ENCODE results near the gene PRSS3.
"Not testable (repeated sequence)": the region's sequence is repeated elsewhere in the genome, so short reads cannot be mapped to it uniquely, and the experiment has no call there.

PRSS3 gene

DNA sequence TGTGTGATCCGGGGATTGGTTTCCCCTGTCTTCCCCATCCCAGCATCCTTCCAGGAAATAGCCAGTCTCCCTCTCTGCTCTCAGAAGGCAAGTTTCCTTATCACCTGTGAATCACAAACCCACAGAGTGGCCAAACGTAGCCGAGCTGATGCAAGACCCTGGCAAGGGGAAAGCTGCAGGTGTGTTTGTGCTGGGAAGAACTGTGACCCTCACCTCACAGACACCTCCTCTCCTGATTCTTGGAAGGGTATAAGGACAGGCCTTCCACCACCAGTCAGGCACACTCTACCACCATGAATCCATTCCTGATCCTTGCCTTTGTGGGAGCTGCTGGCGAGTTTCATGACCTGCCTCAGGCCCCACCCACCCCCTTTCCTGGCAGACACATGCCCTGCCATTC lies at the start of gene PRSS3:
TSS of gene PRSS3 (plus strand) at position 281 of the 400 bp plus-strand sequence. CDS start at position 294, 13 bp downstream.
- Mint-ChIP-seq H3K36me3 (no peaks in the 10 kb centered on the region), H3K27ac (peak within 1 kb of the TSS; percentile 5), H3K4me3 (no peak within 1 kb of the TSS), H3K9me3 (no peaks in the 10 kb centered on the region), H3K4me1 (no peaks in the 10 kb centered on the region)
- DNase-seq (ENCODE audit: low spot score in 2 of 2) (no peak), ATAC-seq (no peak)

DNA sequence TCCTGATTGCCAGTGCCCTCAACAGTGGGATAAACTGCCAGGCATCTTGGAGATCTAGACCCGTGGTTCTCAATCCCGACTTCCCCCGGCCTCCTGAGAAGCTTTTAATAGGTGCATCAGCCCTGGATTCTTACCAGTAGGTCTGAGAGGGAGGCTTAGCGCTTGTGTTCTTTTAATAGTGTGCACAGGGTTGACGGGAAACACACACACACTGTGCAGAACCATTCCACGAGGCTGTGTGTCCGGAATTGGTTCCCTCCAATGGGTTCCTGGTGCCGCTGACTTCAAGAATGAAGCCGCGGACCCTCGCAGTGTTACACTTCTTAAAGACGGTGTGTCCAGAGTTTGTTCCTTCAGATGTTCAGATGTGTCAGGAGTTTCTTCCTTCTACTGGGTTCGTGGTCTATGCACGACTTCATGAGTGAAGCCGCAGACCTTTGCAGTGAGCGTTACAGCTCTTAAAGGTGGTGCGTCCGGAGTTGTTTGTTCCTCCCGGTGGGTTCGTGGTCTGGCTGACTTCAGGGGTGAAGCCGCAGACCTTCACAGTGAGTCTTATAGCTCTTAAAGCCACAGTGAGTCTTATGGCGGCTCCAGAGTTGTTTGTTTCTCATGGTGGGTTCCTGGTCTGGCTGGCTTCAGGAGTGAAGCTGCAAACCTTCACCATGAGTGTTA lies 46.6 kb upstream of the PRSS3 start:
- H3K27ac Mint-ChIP-seq: peak overlapping the region; percentile 70
- no peaks in the 10 kb centered on the region for H3K9me3 Mint-ChIP-seq
- DNase-seq (ENCODE audit: low spot score in 2 of 2): peak; percentile 20 to 71
- no peaks in the 10 kb centered on the region for H3K36me3 Mint-ChIP-seq
- H3K4me1 Mint-ChIP-seq: peaks cover 36% of the 10 kb centered on the region
- peak overlapping the region; percentile 79 for H3K4me3 Mint-ChIP-seq
- peak; percentile 88 for ATAC-seq

DNA sequence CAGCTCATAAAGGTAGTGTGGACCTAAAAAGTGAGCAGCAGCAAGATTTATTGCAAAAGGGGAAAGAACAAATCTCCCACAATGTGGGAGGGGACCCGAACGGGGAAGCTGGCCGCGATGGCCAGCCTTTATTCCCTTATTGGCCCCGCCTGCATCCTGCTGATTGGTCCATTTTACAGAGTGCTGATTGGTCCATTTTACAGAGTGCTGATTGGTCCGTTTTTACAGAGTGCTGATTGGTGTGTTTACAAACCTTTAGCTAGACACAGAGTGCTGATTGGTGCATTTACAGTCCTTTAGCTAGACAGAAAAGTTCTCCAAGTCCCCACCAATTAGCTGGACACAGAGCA lies 46.1 kb upstream of the PRSS3 start:
- peaks cover 36% of the 10 kb centered on the region for H3K4me1 Mint-ChIP-seq
- peak; percentile 80 for ATAC-seq
- peak overlapping the region; percentile 70 for H3K27ac Mint-ChIP-seq
- H3K36me3 Mint-ChIP-seq, H3K9me3 Mint-ChIP-seq: not testable (repeated sequence)
- DNase-seq (ENCODE audit: low spot score in 2 of 2): peak in 1 of 2 donors; percentile 16
- peak overlapping the region; percentile 79 for H3K4me3 Mint-ChIP-seq

DNA sequence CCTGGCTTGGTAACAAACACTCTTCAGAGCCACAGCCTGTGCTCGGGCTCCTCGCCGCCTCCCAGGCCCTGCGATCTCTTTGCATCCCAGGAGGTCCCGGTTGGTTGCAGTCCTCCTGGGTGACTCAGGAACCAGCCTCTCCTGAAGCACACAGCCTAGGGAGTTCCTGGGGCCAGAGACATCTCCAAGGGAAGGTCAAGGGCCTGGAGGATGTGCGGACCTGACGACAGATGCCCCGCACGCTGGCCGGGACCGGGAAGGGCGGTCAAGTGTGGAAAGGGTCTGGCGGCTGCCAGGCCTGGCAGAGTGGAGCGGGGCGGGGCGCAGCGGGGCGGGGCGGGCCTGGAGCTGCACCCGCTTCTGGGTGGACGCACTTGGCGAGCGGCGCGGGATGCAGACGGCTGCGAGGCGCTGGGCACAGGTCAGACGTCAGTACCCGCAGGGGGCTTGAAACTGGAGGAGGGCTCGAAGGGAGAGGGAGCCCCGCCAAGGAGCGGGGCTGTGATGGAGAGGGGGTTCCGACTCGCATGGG lies 45.0 kb upstream of the PRSS3 start:
- no peak for DNase-seq (ENCODE audit: low spot score in 2 of 2)
- Mint-ChIP-seq H3K4me1 (peaks cover 36% of the 10 kb centered on the region), H3K36me3 (no peaks in the 10 kb centered on the region), H3K4me3 (peak overlapping the region; percentile 79), H3K27ac (no peak overlapping the region), H3K9me3 (no peaks in the 10 kb centered on the region)
- ATAC-seq: no peak

DNA sequence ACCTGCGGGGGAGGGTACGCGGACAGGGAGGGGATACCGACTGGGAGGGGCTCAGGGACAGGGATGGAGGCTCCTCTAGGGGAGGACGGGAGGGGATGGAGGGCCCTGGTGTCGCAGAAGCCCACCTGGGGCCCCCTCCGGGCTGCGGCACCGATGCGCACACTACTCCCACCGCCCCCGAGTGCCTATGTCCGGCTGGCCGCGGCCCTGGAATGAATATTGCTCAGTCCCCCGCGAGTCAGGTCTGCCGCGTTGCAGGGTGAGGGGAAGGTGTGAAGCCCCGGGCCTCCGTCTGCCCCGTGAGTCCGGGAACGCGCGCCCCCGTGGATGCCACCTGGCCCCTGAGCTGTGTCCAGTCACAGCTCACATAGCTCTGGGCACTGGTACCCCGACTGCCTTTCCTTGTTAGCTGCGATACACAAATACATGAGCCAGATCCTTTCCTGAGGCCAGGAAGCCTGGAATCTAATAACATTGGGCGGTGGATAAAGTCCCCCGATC lies 44.5 kb upstream of the PRSS3 start:
- no peaks in the 10 kb centered on the region for H3K9me3 Mint-ChIP-seq
- no peaks in the 10 kb centered on the region for H3K36me3 Mint-ChIP-seq
- H3K4me1 Mint-ChIP-seq: peaks cover 36% of the 10 kb centered on the region
- H3K27ac Mint-ChIP-seq: no peak overlapping the region
- ATAC-seq: no peak
- DNase-seq (ENCODE audit: low spot score in 2 of 2): no peak
- H3K4me3 Mint-ChIP-seq: peak overlapping the region; percentile 79

DNA sequence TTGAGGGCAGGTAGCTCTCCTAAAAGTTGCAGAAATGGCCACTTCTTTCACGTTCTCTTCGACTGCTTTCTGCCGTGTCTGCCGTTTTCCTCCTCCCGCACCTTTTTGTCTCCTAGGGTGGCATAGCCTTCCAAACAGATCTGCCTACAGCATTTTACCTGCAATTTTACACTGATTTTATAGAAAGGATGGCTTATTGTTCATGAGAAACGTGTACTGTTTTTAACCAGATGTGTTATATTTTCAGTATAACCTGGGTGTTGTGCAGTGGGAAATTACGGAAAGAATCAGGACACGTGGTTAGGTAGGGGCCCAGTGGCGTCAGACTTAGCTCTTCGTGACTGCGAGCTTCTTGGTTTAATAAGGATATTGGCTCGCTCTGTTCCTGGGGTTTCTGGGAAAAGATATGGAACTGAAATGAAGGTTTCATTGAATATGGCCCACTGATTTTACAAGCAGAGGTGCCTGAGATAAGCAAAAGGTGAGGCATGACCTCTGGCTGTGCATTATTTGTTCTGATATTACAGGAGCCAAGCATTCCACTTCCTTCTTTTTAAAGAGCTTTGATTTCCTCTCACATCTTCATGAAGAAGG lies 43.7 kb upstream of the PRSS3 start:
- Mint-ChIP-seq H3K4me3 (peak overlapping the region; percentile 79), H3K9me3 (no peaks in the 10 kb centered on the region), H3K27ac (no peak overlapping the region), H3K36me3 (no peaks in the 10 kb centered on the region), H3K4me1 (peaks cover 36% of the 10 kb centered on the region)
- DNase-seq (ENCODE audit: low spot score in 2 of 2): no peak
- ATAC-seq: no peak

DNA sequence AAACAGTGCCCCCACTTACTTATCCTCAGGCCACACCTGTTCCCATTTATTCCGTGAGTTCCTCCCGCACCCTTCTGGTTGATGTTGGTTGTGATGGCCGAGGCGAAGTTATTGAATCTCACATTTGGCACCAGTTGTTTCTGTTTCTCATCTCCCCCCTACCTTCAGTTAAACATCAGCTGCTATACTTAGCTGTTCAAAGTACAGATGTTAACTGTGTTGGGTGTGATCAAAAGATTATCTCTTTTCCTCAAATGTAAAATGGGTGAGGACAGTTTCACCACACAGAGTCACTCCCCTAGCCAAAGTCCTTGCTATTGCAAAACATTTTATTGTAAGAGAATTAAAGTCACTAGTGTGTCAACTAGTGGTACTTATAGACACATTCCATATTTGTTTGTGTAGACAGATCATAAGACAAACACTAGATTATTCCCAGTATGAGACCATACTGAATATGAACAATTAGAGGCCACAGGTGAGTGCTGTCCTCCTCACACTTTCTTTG lies 43.2 kb upstream of the PRSS3 start:
- ATAC-seq: no peak
- H3K4me1 Mint-ChIP-seq: peaks cover 36% of the 10 kb centered on the region
- DNase-seq (ENCODE audit: low spot score in 2 of 2): no peak
- H3K4me3 Mint-ChIP-seq: no peak overlapping the region
- H3K27ac Mint-ChIP-seq: no peak overlapping the region
- no peaks in the 10 kb centered on the region for H3K36me3 Mint-ChIP-seq
- no peaks in the 10 kb centered on the region for H3K9me3 Mint-ChIP-seq

DNA sequence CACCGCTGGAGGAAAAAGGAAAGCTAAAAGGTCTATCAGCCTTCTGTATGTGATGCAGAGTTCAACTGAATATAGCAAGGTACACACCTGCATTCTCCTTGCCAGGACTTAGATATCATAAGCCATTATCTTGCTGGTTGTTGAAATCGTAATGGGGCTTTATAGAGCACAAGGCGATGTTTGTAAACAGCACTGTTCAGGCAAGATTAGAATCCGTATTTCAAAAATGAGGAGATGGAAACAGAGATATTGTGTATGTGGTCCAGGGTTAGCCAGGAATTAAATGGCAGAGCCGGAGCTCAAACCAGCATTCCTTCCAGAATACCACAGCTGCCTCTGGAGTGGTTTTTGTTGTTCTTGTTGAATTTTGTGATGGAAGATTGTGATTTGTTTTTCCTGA lies 42.6 kb upstream of the PRSS3 start:
- not testable (repeated sequence) for H3K27ac Mint-ChIP-seq; DNase-seq (ENCODE audit: low spot score in 2 of 2); H3K4me3 Mint-ChIP-seq; H3K9me3 Mint-ChIP-seq; H3K36me3 Mint-ChIP-seq; ATAC-seq
- peaks cover 36% of the 10 kb centered on the region for H3K4me1 Mint-ChIP-seq

DNA sequence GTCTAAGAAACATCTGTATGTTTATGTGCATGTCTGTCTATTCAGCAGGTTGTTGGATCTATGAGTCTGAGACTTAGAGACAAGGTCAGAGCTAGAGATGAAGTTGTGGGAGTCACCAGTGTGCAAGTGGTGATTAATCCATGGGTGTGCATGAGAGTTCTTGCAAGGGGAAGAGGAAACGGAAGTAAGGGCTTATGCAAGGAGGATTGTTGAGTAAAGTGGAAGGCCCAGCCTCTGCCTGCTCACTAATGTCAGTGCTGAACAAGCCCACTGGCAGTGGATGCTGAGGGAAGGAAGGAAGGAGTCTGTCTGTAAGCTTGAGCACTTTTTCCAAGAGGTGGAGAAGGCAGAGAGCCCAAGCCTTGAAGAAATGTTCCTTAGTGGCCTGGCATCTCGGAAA lies 35.7 kb upstream of the PRSS3 start:
- H3K36me3 Mint-ChIP-seq; H3K9me3 Mint-ChIP-seq; H3K4me1 Mint-ChIP-seq; H3K4me3 Mint-ChIP-seq; H3K27ac Mint-ChIP-seq; DNase-seq (ENCODE audit: low spot score in 2 of 2): not testable (repeated sequence)
- ATAC-seq: peak; percentile 55

DNA sequence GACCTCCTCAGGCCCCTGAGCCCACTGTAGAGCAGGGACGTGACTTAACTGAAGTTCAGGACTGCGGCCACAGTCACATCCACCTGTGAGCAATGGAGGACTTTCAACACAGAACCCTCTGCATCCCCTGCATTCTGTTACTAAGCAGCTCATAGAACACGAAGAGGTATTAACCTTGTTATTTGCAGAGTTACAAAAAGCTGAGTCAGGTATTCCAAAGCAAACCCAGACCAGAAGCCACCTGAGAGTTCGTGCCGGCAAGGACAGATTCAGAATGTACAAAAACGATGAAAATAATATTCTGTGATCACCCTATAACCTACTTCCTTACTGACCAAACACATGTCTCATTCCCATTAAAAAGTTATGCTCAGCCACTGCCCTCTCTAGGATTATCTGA lies 33.0 kb upstream of the PRSS3 start:
- Mint-ChIP-seq H3K4me3 (no peak overlapping the region), H3K27ac (no peak overlapping the region), H3K9me3 (no peaks in the 10 kb centered on the region), H3K36me3 (no peaks in the 10 kb centered on the region), H3K4me1 (peaks cover 10% of the 10 kb centered on the region)
- no peak for DNase-seq (ENCODE audit: low spot score in 2 of 2)
- no peak for ATAC-seq

DNA sequence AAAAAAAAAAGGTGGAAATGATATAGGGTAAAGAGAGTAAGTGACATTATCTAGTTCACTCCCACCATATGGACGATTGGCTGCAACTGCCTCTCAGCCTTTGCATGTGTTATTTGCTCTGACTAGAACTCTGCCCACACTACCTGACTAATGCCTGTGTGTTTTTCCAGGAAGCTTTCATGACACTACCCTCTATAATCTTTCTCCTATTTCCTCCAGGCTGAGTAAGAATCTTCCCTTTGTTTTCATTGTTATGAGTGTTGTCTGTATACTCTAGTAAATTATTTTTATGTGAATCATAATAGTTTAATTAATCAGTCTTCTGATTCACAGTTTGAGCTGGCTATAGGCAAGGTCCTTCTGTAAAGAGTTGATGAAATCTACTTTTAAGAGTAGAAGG lies 31.7 kb upstream of the PRSS3 start:
- peak; percentile 96 for ATAC-seq
- not testable (repeated sequence) for H3K36me3 Mint-ChIP-seq; H3K27ac Mint-ChIP-seq; H3K9me3 Mint-ChIP-seq; H3K4me1 Mint-ChIP-seq; DNase-seq (ENCODE audit: low spot score in 2 of 2); H3K4me3 Mint-ChIP-seq

DNA sequence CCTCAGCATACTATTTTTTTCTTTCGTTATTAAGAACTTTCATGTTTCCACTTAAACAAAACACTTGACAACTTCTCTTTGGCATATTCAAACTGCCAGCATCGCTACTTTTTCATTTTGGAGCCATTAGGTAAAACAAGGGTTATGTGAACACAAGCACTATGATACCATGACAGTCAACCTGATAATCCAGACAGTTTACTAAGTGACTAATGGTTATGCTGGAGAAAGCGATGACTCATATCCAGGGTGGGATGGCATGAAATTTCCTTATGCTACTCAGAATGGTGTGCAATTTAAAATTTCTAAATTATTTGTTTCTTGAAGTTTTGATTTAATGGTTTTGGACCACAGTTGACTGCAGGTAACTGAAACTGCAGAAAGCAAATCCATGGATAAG lies 29.9 kb upstream of the PRSS3 start:
- H3K4me1 Mint-ChIP-seq: peaks cover 5% of the 10 kb centered on the region
- no peaks in the 10 kb centered on the region for H3K9me3 Mint-ChIP-seq
- no peak for DNase-seq (ENCODE audit: low spot score in 2 of 2)
- no peak overlapping the region for H3K27ac Mint-ChIP-seq
- H3K36me3 Mint-ChIP-seq: no peaks in the 10 kb centered on the region
- H3K4me3 Mint-ChIP-seq: no peak overlapping the region
- no peak for ATAC-seq

DNA sequence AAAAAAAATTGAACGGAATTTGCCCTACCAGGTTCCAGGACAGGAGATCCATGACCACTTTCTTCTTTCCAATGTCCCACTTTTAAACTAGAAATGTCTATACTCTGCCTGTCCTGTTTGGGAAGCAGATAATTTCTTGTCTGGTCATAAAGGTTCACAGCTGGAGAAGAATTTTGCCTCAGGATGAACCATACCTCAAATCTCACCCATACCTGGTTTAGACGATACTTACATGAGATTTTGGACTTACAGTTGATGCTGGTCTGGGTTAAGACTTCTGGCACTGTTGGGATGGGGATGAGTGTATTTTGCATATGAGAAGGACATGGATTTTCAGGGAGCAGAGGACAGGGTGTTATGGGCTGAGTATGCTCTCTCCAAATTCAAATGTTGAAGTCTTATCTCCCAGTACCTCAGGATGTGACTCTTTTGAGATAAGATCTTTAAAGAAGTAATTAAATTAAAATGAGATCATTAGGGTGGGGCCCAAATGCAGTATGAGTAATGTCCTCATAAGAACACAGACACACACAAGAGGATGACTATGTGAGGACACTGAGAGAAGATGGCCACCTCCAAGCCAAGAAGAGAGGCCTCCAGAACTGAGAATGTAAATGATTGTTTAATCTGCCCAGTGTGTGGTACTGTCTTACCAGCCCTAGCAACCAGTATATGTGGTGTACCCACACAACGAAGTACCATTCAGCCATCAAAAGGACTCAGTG lies 25.0 kb upstream of the PRSS3 start:
- not testable (repeated sequence) for H3K4me1 Mint-ChIP-seq; H3K9me3 Mint-ChIP-seq; H3K4me3 Mint-ChIP-seq; H3K27ac Mint-ChIP-seq; DNase-seq (ENCODE audit: low spot score in 2 of 2); H3K36me3 Mint-ChIP-seq
- ATAC-seq: peak; percentile 70

DNA sequence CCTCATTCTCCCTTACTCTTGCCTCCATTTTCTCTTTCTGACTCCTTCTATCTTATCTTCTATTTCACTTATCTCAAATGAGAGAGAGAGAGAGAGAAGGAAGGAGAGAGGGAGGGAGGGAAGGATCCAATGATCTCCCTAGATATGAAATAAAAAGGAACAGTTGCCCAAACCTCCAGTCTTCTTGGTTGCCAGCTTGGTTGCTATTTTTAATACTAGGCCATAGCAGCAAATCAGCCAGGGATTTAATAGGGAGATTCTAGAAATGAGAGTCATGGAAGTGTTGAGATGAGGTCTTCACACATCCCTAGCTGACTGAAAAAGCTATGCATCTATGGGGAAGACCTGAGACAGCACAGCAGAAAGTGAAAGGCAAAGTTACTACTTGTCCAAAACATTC lies 22.2 kb upstream of the PRSS3 start:
- H3K27ac Mint-ChIP-seq; DNase-seq (ENCODE audit: low spot score in 2 of 2); H3K4me3 Mint-ChIP-seq; H3K9me3 Mint-ChIP-seq; ATAC-seq; H3K36me3 Mint-ChIP-seq; H3K4me1 Mint-ChIP-seq: not testable (repeated sequence)

DNA sequence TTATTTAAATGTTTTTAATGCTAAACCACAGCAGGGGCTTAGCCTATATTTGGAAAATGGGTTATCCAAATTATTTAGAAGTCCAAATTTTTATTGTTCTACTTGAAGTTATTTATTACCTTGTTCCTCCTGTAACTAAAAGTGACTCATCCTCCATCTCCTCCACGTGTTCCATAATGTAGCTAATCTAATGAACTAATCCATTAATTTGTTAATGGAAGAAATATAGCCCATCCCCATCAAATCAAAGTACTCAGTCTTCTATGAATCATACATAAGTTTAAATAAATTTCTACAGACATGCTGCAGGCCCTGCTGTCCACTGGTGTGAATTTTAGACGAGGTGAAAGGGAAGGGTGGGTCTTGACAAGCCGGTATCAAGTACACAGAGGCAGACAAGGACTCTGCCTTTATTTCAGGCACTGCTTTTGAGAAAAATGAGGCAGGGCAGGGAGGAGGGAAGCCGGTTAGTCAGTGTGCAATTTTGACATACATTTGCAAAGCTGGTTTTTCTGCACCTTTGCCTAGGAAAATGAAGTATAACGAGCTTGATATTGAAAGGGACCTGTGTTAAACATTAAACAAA lies 21.2 kb upstream of the PRSS3 start:
- H3K4me1 Mint-ChIP-seq: peaks cover 13% of the 10 kb centered on the region
- not testable (repeated sequence) for H3K36me3 Mint-ChIP-seq; DNase-seq (ENCODE audit: low spot score in 2 of 2); ATAC-seq; H3K27ac Mint-ChIP-seq; H3K9me3 Mint-ChIP-seq; H3K4me3 Mint-ChIP-seq

All from stimulated activated effector memory CD8-positive, alpha-beta T cell treated with anti-CD3 and anti-CD28 coated beads, Interleukin-12 subunit alpha, Interleukin-12 subunit beta, amount 100 ng/mL, for 72 hours (primary cell).